SU-DHL-6 (cell line): ENCODE data around the gene PTPN11.

Source experiments
- CTCF ChIP-seq: fragments of 200-600 bp; sonication (generic); IDR thresholded peaks from one replicate; pipeline ENCODE4 v1.5.1; 2017; ENCODE audit warnings: antibody characterized with exemption, mild to moderate bottlenecking, low read length, moderate library complexity; ENCODE audit not compliant: insufficient read depth, poor library complexity, severe bottlenecking
- EZH2phosphoT487 ChIP-seq: fragments of 200-600 bp; sonication (generic), shearing (Covaris generic); conservative IDR thresholded peaks from 2 replicates; pipeline ENCODE4 v1.6.1; 2018; ENCODE audit warnings: mild to moderate bottlenecking, antibody characterized with exemption, low read length, moderate library complexity, mixed read lengths

DNA sequence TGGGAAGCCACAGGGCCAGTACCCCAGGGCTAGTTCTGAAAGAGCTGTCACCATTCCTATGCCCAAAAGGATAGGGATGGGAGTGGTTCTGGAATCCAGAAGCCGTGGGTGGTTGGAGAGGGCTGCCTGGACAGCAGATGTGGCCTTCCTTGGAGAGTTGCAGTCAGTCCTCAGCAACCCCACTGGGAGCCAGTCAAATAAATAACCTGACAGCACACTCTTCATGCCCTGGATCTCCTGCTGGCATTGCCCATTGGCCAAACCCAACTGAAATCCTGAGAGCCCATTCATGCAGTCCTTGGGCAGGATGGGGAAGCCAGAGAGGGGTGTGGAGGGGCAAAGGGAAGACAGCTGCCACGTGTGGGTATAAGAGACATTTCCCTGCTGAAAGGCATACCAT, 128.2 kb downstream of the PTPN11 start:
- TF ChIP-seq CTCF (no peak), EZH2phosphoT487 (no peak)
